Right lobe of liver (tissue), 4 donors: ENCODE data around the gene DPP10.

Experiments
- CTCF ChIP-seq, 4 donors: fragments of 200-600 bp in 3 of 4; fragments of 450-650 bp in 1 of 4; IDR thresholded peaks; one replicate each; pipeline versions ENCODE4 v1.5.1 to v1.8.0; 2016 to 2022; ENCODE audit warnings: antibody characterized with exemption in 4 of 4, mild to moderate bottlenecking in 2 of 4
- POLR2A ChIP-seq: fragments of 450-650 bp; IDR thresholded peaks from one replicate; pipeline ENCODE4 v1.6.1; 2017; ENCODE audit warnings: antibody characterized with exemption, mild to moderate bottlenecking
- donor health status: DM: no; HTN: no; CAD: no.
- donor health status: DM: no; HTN: no; CAD: no.
- donor health status: DM: no; HTN: yes; CAD: no.

GRCh38 chr2:114968748-114969400, 526.4 kb downstream of the DPP10 start:
- TF ChIP-seq POLR2A = no peak
- no peak for TF ChIP-seq CTCF (IDR thresholded peaks at IDR 0.05)
